Muscle layer of colon (tissue), 2 donors: ENCODE results near the gene FAT4.

Experiments
- H3K27ac ChIP-seq: one replicate; pipeline ENCODE4 v1.7.0; 2013; ENCODE audit warnings: low read depth, mild to moderate bottlenecking, low read length, moderate library complexity
- H3K27me3 ChIP-seq, 2 donors: one replicate each; pipeline ENCODE4 v1.7.0; 2013; ENCODE audit warnings: low read length in 2 of 2, mild to moderate bottlenecking in 2 of 2; ENCODE audit not compliant: insufficient read depth in 2 of 2, control insufficient read depth in 1 of 2
- H3K36me3 ChIP-seq: one replicate; pipeline ENCODE4 v1.7.0; 2013; ENCODE audit warnings: mild to moderate bottlenecking, low read length; ENCODE audit not compliant: insufficient read depth
- H3K4me1 ChIP-seq: one replicate; pipeline ENCODE4 v1.7.0; 2013; ENCODE audit warnings: mild to moderate bottlenecking, low read length; ENCODE audit not compliant: insufficient read depth
- H3K4me3 ChIP-seq, 2 donors: one replicate each; pipeline ENCODE4 v1.7.0; 2013; ENCODE audit warnings: low read length in 2 of 2, low read depth in 1 of 2, mild to moderate bottlenecking in 1 of 2, moderate library complexity in 1 of 2
- H3K9ac ChIP-seq: one replicate; pipeline ENCODE4 v1.7.0; 2013; ENCODE audit warnings: low read length
- H3K9me3 ChIP-seq: one replicate; pipeline ENCODE4 v1.7.0; 2013; ENCODE audit warnings: mild to moderate bottlenecking, low read length
- donor health status: abdominal sarcoma.
- donor health status: Adenocarcinoma of cecum.

The FAT4 gene

GRCh38 chr4:125321709-125322365, 7.1 kb downstream of the FAT4 start:
- Histone ChIP-seq H3K4me1 (peaks cover 43% of the 10 kb centered on the region), H3K27ac (no peak overlapping the region), H3K9me3 (no peaks in the 10 kb centered on the region), H3K27me3 (no peaks in the 10 kb centered on the region), H3K9ac (no peak overlapping the region), H3K4me3 (peak overlapping the region; percentile 29 to 96), H3K36me3 (peaks cover 7% of the 10 kb centered on the region)

GRCh38 chr4:125322366-125322730, 7.6 kb downstream of the FAT4 start:
- no peak overlapping the region for H3K27ac ChIP-seq
- H3K4me3 ChIP-seq: peak overlapping the region; percentile 29 to 96
- H3K27me3 ChIP-seq: no peaks in the 10 kb centered on the region

GRCh38 chr4:125323654-125324053, 8.9 kb downstream of the FAT4 start:
- H3K4me1 ChIP-seq: peaks cover 34% of the 10 kb centered on the region
- H3K9ac ChIP-seq: no peak overlapping the region
- H3K27ac ChIP-seq: no peak overlapping the region
- H3K36me3 ChIP-seq: peaks cover 7% of the 10 kb centered on the region
- no peaks in the 10 kb centered on the region for H3K27me3 ChIP-seq
- H3K4me3 ChIP-seq: peak overlapping the region in 1 of 2 donors; percentile 12
- H3K9me3 ChIP-seq: no peaks in the 10 kb centered on the region

More at GRCh38 chr4:125322366-125322730, 7.6 kb downstream of the FAT4 start:
- H3K4me1 ChIP-seq: peaks cover 43% of the 10 kb centered on the region
- H3K9ac ChIP-seq: no peak overlapping the region
- no peaks in the 10 kb centered on the region for H3K9me3 ChIP-seq
- peaks cover 7% of the 10 kb centered on the region for H3K36me3 ChIP-seq

- peaks cover 5% of the 10 kb centered on the region for H3K36me3 ChIP-seq
- H3K9me3 ChIP-seq: no peaks in the 10 kb centered on the region
- H3K27ac ChIP-seq: no peak overlapping the region
- H3K4me1 ChIP-seq: peaks cover 19% of the 10 kb centered on the region
- H3K4me3 ChIP-seq: no peak overlapping the region
- H3K27me3 ChIP-seq: no peaks in the 10 kb centered on the region
- H3K9ac ChIP-seq: no peak overlapping the region
Measured at GRCh38 chr4:125325733-125326132, 11.0 kb downstream of the FAT4 start.

GRCh38 chr4:125331116-125331515, 16.4 kb downstream of the FAT4 start:
- no peak overlapping the region for H3K4me3 ChIP-seq

GRCh38 chr4:125334926-125335325, 20.2 kb downstream of the FAT4 start:
- peaks cover 23% of the 10 kb centered on the region for H3K4me1 ChIP-seq
- no peak overlapping the region for H3K27ac ChIP-seq
- H3K36me3 ChIP-seq: no peaks in the 10 kb centered on the region

More at GRCh38 chr4:125331116-125331515, 16.4 kb downstream of the FAT4 start:
- no peak overlapping the region for H3K27ac ChIP-seq
- H3K9ac ChIP-seq: no peak overlapping the region
- H3K36me3 ChIP-seq: no peaks in the 10 kb centered on the region
- H3K27me3 ChIP-seq: no peaks in the 10 kb centered on the region
- peaks cover 23% of the 10 kb centered on the region for H3K4me1 ChIP-seq
- no peaks in the 10 kb centered on the region for H3K9me3 ChIP-seq

GRCh38 chr4:125338814-125339213, 24.1 kb downstream of the FAT4 start:
- Histone ChIP-seq H3K9me3 (no peaks in the 10 kb centered on the region), H3K9ac (no peak overlapping the region), H3K4me1 (peaks cover 8% of the 10 kb centered on the region), H3K27me3 (no peaks in the 10 kb centered on the region), H3K36me3 (no peaks in the 10 kb centered on the region), H3K4me3 (no peak overlapping the region), H3K27ac (no peak overlapping the region)

More at GRCh38 chr4:125334926-125335325, 20.2 kb downstream of the FAT4 start:
- H3K9me3 ChIP-seq: no peaks in the 10 kb centered on the region
- no peak overlapping the region for H3K9ac ChIP-seq
- H3K27me3 ChIP-seq: no peaks in the 10 kb centered on the region
- H3K4me3 ChIP-seq: no peak overlapping the region

- Histone ChIP-seq H3K9me3 (no peaks in the 10 kb centered on the region), H3K9ac (no peak overlapping the region), H3K27ac (no peak overlapping the region), H3K36me3 (no peaks in the 10 kb centered on the region), H3K4me1 (peaks cover 6% of the 10 kb centered on the region), H3K27me3 (no peaks in the 10 kb centered on the region), H3K4me3 (no peak overlapping the region)
Measured at GRCh38 chr4:125344198-125344597, 29.4 kb downstream of the FAT4 start.

- H3K4me3 ChIP-seq: no peak overlapping the region
- no peak overlapping the region for H3K9ac ChIP-seq
- no peaks in the 10 kb centered on the region for H3K36me3 ChIP-seq
- H3K4me1 ChIP-seq: peaks cover 6% of the 10 kb centered on the region
- no peaks in the 10 kb centered on the region for H3K27me3 ChIP-seq
- H3K27ac ChIP-seq: no peak overlapping the region
- H3K9me3 ChIP-seq: no peaks in the 10 kb centered on the region
Measured at GRCh38 chr4:125346616-125347015, 31.9 kb downstream of the FAT4 start.

GRCh38 chr4:125350470-125351135, 35.8 kb downstream of the FAT4 start:
- no peaks in the 10 kb centered on the region for H3K27me3 ChIP-seq
- peaks cover 13% of the 10 kb centered on the region for H3K4me1 ChIP-seq
- no peaks in the 10 kb centered on the region for H3K36me3 ChIP-seq
- no peak overlapping the region for H3K27ac ChIP-seq
- H3K9me3 ChIP-seq: no peaks in the 10 kb centered on the region
- no peak overlapping the region for H3K4me3 ChIP-seq
- H3K9ac ChIP-seq: no peak overlapping the region

GRCh38 chr4:125352521-125352920, 37.8 kb downstream of the FAT4 start:
- no peaks in the 10 kb centered on the region for H3K9me3 ChIP-seq
- H3K36me3 ChIP-seq: no peaks in the 10 kb centered on the region
- no peak overlapping the region for H3K9ac ChIP-seq
- H3K4me3 ChIP-seq: no peak overlapping the region
- peaks cover 10% of the 10 kb centered on the region for H3K4me1 ChIP-seq
- H3K27ac ChIP-seq: no peak overlapping the region
- no peaks in the 10 kb centered on the region for H3K27me3 ChIP-seq

- H3K36me3 ChIP-seq: no peaks in the 10 kb centered on the region
- H3K27ac ChIP-seq: no peak overlapping the region
- H3K27me3 ChIP-seq: no peaks in the 10 kb centered on the region
- peaks cover 12% of the 10 kb centered on the region for H3K4me1 ChIP-seq
- H3K9ac ChIP-seq: no peak overlapping the region
- no peaks in the 10 kb centered on the region for H3K9me3 ChIP-seq
- no peak overlapping the region for H3K4me3 ChIP-seq
Measured at GRCh38 chr4:125353131-125353530, 38.4 kb downstream of the FAT4 start.
